ENCODE measurements around the gene RABL6. TPM values are rescaled to one million over a fixed set of nuclear protein-coding genes. Genes with fewer than 3 reads are reported as not detected.
"Not testable (repeated sequence)": the region's sequence is repeated elsewhere in the genome, so short reads cannot be mapped to it uniquely, and the experiment has no call there.

The RABL6 gene
- total RNA-seq, 1 donor from 2014 or later: 46.9 TPM

GRCh38 chr9:136840877-136841645, 33.3 kb downstream of the RABL6 start:
- intact Hi-C loops (cut with DNase I): loop anchor here (10.0 kb wide), 1 partner anchor 184 kb away; the partner anchor contains the start of gene ABCA2
- no peak for DNase-seq (ENCODE audit: low spot score)
- peak; percentile 41 for ATAC-seq

GRCh38 chr9:136841646-136842379, 34.1 kb downstream of the RABL6 start:
- ATAC-seq: peak; percentile 1
- intact Hi-C loops (cut with DNase I): loop anchor here (10.0 kb wide), 1 partner anchor 183 kb away; the partner anchor contains the start of gene ABCA2
- DNase-seq (ENCODE audit: low spot score): not testable (repeated sequence)

GRCh38 chr9:136842380-136842948, 34.7 kb downstream of the RABL6 start, which contains the start of gene AJM1:
Gene AJM1, plus strand, starts transcription at chr9:136842478. Its CDS starts 1,937 bp downstream, at chr9:136844415.
- peak; percentile 84 for ATAC-seq
- intact Hi-C loops (cut with DNase I): loop anchor here (10.0 kb wide), 1 partner anchor 182 kb away; the partner anchor contains the start of gene ABCA2
- DNase-seq (ENCODE audit: low spot score): peak; percentile 84

GRCh38 chr9:136843159-136843800, 35.5 kb downstream of the RABL6 start:
- ATAC-seq: peak; percentile 2
- not testable (repeated sequence) for DNase-seq (ENCODE audit: low spot score)
- intact Hi-C loops (cut with DNase I): loop anchor here (10.0 kb wide), 1 partner anchor 182 kb away; the partner anchor contains the start of gene ABCA2

DNA sequence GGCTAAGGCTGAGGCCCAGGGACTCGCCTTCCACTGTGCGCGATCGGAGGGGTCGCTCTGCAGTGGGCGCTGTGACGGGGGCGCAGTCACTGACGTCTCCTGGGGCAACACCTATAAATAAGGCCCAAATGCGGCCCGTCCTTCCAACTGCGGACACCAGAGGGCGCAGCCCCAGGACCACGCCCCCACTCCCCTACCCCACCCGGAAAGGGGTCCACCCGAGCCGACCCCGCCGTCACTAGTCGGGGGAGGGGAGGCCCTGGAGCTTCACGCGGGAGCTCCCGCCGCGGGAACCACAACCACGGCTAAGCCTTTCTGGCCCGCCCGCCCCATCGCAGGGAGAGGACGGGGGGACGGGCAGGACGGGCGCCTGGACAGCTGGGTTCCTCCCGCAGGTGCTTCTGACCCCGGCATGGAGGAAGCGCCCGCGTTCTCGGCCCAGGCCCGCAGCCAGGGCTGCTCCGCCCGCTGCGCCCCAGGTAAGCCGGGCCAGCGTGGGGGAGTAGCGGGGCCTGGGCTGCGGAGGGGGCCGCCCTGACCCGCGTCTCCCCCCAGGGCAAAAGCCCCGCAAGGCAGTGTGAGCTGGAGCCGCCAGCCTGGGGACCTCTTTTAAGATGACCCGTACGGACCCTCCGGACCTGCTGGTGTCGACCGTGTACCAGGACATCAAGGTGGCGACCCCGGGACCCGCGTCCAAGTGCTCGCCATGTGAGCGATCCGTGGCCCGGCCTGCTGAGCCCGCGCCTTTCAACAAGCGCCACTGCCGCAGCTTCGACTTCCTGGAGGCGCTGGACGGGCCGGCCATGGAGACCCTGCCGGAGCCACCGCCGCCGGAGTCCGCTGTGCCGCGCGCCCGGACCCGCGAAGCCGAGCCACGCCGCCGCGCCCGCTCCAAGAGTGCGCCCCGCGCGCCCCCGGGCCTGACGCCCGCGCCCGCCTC, 36.3 kb downstream of the RABL6 start:
- intact Hi-C loops (cut with DNase I): loop anchor here (10.0 kb wide), 1 partner anchor 181 kb away; the partner anchor contains the start of gene ABCA2
- ATAC-seq: peak; percentile 2
- not testable (repeated sequence) for DNase-seq (ENCODE audit: low spot score)

- ATAC-seq (no peak), DNase-seq (ENCODE audit: low spot score) (no peak)
- intact Hi-C loops (cut with DNase I): loop anchor here (10.0 kb wide), 1 partner anchor 180 kb away; the partner anchor contains the start of gene ABCA2
Measured at GRCh38 chr9:136844761-136845464, 37.2 kb downstream of the RABL6 start.

DNA sequence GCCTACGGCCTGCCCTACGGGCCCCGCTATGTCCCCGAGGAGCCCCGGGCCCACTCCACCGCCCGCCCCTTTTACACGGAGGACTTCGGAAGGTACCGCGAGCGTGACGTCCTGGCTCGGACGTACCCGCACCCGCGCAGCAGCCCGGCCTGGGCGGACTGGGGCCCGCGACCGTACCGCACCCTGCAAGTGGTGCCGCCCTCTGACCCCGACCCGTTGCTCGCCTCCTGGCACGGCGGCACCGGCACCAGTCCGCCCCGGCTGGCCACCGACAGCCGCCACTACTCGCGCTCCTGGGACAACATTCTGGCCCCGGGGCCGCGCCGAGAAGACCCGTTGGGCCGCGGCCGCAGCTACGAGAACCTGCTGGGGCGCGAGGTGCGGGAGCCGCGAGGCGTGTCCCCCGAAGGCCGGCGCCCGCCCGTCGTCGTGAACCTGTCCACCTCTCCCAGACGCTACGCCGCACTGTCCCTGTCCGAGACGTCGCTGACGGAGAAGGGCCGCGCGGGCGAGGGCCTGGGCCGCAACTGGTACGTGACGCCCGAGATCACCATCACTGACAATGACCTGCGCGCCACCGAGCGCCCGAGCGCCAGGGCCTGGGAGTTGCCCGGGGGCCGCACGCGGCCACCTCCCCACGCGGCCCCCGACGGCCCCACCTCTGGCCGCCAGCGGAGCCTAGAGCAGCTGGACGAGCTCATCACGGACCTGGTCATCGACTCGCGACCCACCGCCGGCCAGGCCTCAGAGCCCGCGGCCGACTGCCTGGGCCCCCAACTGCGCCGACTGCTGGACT, 37.9 kb downstream of the RABL6 start:
- DNase-seq (ENCODE audit: low spot score) (no peak), ATAC-seq (no peak)
- intact Hi-C loops (cut with DNase I): loop anchor here (10.0 kb wide), 1 partner anchor 179 kb away; the partner anchor contains the start of gene ABCA2

DNA sequence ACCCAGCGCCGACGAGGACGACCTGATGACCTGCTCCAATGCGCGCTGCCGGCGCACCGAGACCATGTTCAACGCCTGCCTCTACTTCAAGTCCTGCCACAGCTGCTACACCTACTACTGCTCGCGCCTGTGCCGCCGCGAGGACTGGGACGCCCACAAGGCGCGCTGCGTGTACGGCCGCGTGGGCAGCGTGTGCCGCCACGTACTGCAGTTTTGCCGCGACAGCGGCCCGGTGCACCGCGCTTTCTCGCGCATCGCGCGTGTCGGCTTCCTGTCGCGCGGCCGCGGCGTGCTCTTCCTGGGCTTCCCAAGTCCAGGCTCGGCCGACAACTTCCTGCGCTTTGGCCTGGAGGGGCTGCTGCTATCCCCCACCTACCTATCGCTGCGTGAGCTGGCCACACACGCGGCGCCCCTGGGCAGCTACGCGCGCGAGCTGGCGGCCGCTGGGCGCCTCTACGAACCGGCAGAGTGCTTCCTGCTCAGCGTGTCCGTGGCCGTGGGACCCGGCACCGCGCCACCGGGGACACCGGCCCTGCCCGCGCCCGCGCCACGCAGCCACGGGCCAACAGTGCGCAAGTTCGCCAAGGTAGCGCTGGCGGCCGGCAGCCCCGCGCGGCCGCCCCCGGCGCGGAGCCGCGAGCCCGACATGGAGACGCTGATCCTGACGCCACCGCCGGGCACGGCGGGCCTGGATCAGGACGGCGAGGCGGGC, 38.8 kb downstream of the RABL6 start:
- intact Hi-C loops (cut with DNase I): loop anchor here (10.0 kb wide), 1 partner anchor 178 kb away; the partner anchor contains the start of gene ABCA2
- no peak for DNase-seq (ENCODE audit: low spot score)
- ATAC-seq: no peak

DNA sequence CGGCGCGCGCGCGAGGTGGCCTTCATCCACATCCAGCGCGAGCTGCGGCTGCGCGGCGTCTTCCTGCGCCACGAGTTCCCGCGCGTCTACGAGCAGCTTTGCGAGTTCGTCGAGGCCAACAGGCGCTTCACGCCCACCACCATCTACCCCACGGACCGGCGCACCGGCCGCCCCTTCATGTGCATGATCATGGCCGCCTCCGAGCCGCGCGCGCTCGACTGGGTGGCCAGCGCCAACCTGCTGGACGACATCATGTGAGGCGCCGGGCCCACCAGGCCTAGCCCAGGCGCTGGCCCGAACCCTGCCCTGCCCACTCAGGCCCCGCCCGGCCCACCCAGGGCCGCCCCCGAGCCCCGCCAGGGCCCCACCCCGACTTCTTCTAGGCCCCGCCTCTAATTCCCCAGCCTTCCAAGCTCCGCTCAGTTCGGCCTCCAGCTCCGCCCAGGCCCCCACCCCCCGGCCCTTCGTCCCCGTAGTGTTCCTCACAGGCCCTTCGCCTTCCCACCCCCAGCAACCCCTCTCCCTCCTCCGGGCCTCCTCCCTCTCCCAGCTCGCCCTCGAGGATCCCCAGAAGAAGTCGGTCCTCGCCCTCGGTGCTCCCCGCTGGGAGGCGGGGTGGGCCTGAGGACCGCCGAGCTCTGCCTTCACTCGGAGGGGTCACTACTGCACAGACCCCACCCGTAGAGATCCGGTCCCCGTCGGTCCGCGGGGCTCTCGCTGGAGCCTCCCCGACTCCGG, 39.5 kb downstream of the RABL6 start:
- DNase-seq (ENCODE audit: low spot score) (no peak), ATAC-seq (no peak)
- intact Hi-C loops (cut with DNase I): loop anchor here (10.0 kb wide), 1 partner anchor 178 kb away; the partner anchor contains the start of gene ABCA2

DNA sequence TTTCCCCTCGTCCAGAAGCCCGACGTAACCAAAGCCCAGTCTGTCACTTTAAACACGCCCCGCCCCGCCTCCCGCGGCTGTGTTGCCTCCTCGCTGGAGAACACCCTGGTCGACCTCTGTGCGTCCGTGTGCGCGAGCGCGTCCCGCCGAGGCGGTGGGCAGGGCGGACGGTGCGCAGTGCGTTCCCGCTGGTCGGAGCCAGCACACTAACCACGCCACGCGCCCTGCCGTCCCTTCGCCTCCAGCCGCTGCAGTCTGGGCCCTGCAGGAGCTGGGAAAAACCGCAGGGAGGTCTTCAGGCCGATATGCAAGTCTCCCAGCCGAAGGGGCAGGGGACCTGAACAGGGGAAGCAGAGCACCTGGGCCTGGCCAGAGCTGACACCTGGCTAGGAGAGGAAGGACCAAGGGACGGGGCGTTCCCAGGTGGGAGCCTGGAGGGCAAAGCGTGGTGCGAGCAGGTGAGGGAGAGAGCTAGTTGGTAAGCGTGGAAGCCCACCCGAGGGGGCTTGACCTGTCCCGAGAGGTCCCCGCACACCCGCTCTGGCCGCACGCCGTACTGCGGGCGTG, 40.2 kb downstream of the RABL6 start:
- DNase-seq (ENCODE audit: low spot score) (peak; percentile 88), ATAC-seq (no peak)
- intact Hi-C loops (cut with DNase I): loop anchor here (10.0 kb wide), 1 partner anchor 177 kb away; the partner anchor contains the start of gene ABCA2

GRCh38 chr9:136848393-136849037, 40.8 kb downstream of the RABL6 start:
- intact Hi-C loops (cut with DNase I): loop anchor here (10.0 kb wide), 1 partner anchor 176 kb away; the partner anchor contains the start of gene ABCA2
- DNase-seq (ENCODE audit: low spot score) (no peak), ATAC-seq (peak; percentile 55)

- DNase-seq (ENCODE audit: low spot score): peak; percentile 99
- intact Hi-C loops (cut with DNase I): loop anchor here (10.0 kb wide), 1 partner anchor 176 kb away; the partner anchor contains the start of gene ABCA2
- ATAC-seq: peak; percentile 96
Measured at GRCh38 chr9:136849038-136849959, 41.6 kb downstream of the RABL6 start, which contains the start of gene PHPT1. Gene PHPT1, plus strand, starts transcription at chr9:136849409. Its CDS starts 22 bp downstream, at chr9:136849431.
